CD14-positive monocyte (primary cell): Measurements from ENCODE around the gene GRIN3A. TPM values are rescaled to one million over a fixed set of nuclear protein-coding genes. Genes with fewer than 3 reads are reported as not detected.

Experiments used
- DNase-seq, 3 donors: peaks; one replicate each; pipeline ENCODE4 v3.0.0-alpha.2; 2011 to 2022
- H2AFZ ChIP-seq: 2 replicates; pipeline ENCODE4 v1.6.0; 2012; ENCODE audit warnings: mild to moderate bottlenecking, low read depth, low read length, inconsistent platforms; ENCODE audit not compliant: insufficient read depth, poor library complexity, severe bottlenecking
- H3K27ac ChIP-seq, 2 donors: 1 replicate in 1 of 2; 2 replicates in 1 of 2; pipeline ENCODE4 v1.5.1; 2012 to 2013; ENCODE audit warnings: low read length in 2 of 2, control low read depth in 1 of 2, inconsistent platforms in 1 of 2, low read depth in 1 of 2, mild to moderate bottlenecking in 1 of 2
- H3K27me3 ChIP-seq, 2 donors: one replicate each; pipeline versions ENCODE4 v1.6.0 to v1.6.1; 2011 to 2013; ENCODE audit warnings: low read length in 2 of 2; ENCODE audit not compliant: control insufficient read depth in 2 of 2, insufficient read depth in 2 of 2
- H3K36me3 ChIP-seq, 2 donors: replicated peaks in 1 of 2; 1 replicate in 1 of 2; 2 replicates in 1 of 2; pipeline versions ENCODE4 v1.5.1 to v1.6.1; 2012 to 2013; ENCODE audit warnings: low read length in 2 of 2, control low read depth in 1 of 2, inconsistent platforms in 1 of 2, mild to moderate bottlenecking in 1 of 2; ENCODE audit not compliant: insufficient read depth in 2 of 2, control insufficient read depth in 1 of 2
- H3K4me1 ChIP-seq, 2 donors: 1 replicate in 1 of 2; 2 replicates in 1 of 2; pipeline versions ENCODE4 v1.5.1 to v1.6.1; 2012 to 2013; ENCODE audit warnings: low read length in 2 of 2, control low read depth in 1 of 2, inconsistent platforms in 1 of 2, mild to moderate bottlenecking in 1 of 2, moderate library complexity in 1 of 2; ENCODE audit not compliant: insufficient read depth in 2 of 2, control insufficient read depth in 1 of 2
- H3K4me2 ChIP-seq: replicated peaks from 2 replicates; pipeline ENCODE3; 2012; ENCODE audit warnings: low read length, moderate library complexity, mild to moderate bottlenecking; ENCODE audit not compliant: poor library complexity, severe bottlenecking; ENCODE audit errors: extremely low read depth
- H3K4me3 ChIP-seq, 3 experiments: fragments of 200-600 bp in 1 of 3; sonication (generic) in 1 of 3; replicated peaks in 1 of 3; 1 replicate in 2 of 3; 2 replicates in 1 of 3; pipeline ENCODE4 v1.5.1; 2011 to 2013; ENCODE audit warnings: low read length in 3 of 3, mild to moderate bottlenecking in 3 of 3, control low read depth in 2 of 3, low read depth in 2 of 3, inconsistent platforms in 1 of 3, moderate library complexity in 1 of 3
- H3K79me2 ChIP-seq: 2 replicates; pipeline ENCODE4 v1.6.0; 2012; ENCODE audit warnings: mild to moderate bottlenecking, control low read depth, inconsistent platforms, low read length, moderate library complexity; ENCODE audit not compliant: insufficient read depth
- H3K9ac ChIP-seq: 2 replicates; pipeline ENCODE4 v1.6.0; 2017; ENCODE audit warnings: low read length, mild to moderate bottlenecking; ENCODE audit not compliant: insufficient read depth, poor library complexity, severe bottlenecking
- H3K9me3 ChIP-seq, 2 donors: replicated peaks in 1 of 2; 1 replicate in 1 of 2; 2 replicates in 1 of 2; pipeline versions ENCODE4 v1.5.1 to v1.6.1; 2012 to 2013; ENCODE audit warnings: low read length in 2 of 2, control low read depth in 1 of 2; ENCODE audit not compliant: control insufficient read depth in 1 of 2, insufficient read depth in 1 of 2
- H4K20me1 ChIP-seq: 2 replicates; pipeline ENCODE4 v1.6.0; 2012; ENCODE audit warnings: mild to moderate bottlenecking, low read length, control low read depth, moderate library complexity; ENCODE audit not compliant: insufficient read depth
- H3K27ac Mint-ChIP-seq, 7 donors: one replicate each; pipeline ENCODE4 v1.8.0; 2020; ENCODE audit warnings: mild to moderate bottlenecking in 7 of 7, mixed read lengths in 7 of 7, moderate library complexity in 6 of 7, inconsistent platforms in 2 of 7
- H3K27me3 Mint-ChIP-seq, 3 donors: one replicate each; pipeline ENCODE4 v1.8.0; 2021 to 2022; ENCODE audit warnings: low read depth in 3 of 3, mild to moderate bottlenecking in 3 of 3, mixed read lengths in 3 of 3, moderate library complexity in 3 of 3, inconsistent platforms in 1 of 3
- H3K36me3 Mint-ChIP-seq, 2 donors: one replicate each; pipeline ENCODE4 v1.8.0; 2020; ENCODE audit warnings: mixed read lengths in 2 of 2, inconsistent platforms in 1 of 2, mild to moderate bottlenecking in 1 of 2
- H3K4me1 Mint-ChIP-seq: one replicate; pipeline ENCODE4 v1.8.0; 2020; ENCODE audit warnings: mild to moderate bottlenecking, mixed read lengths
- H3K4me3 Mint-ChIP-seq, 2 donors: one replicate each; pipeline ENCODE4 v1.8.0; 2020; ENCODE audit warnings: mild to moderate bottlenecking in 2 of 2, mixed read lengths in 2 of 2, moderate library complexity in 1 of 2
- H3K9me3 Mint-ChIP-seq, 7 donors: one replicate each; pipeline ENCODE4 v1.8.0; 2020 to 2022; ENCODE audit warnings: mixed read lengths in 7 of 7, mild to moderate bottlenecking in 6 of 7, moderate library complexity in 6 of 7, inconsistent platforms in 2 of 7
- WGBS: methylation state at CpG from one replicate; pipeline ENCODE4 v1.1.5; 2013; ENCODE audit warnings: missing lambda C conversion rate; ENCODE audit not compliant: insufficient coverage; 5-methylcytosine and 5-hydroxymethylcytosine counted together
- intact Hi-C, 2 donors: fragments of 100-400 bp; cut with micrococcal nuclease; formaldehyde crosslinking; loops; one replicate each; pipeline versions ENCODE4 v1.15.0 to v1.15.1; 2023
- polyA plus RNA-seq, 3 donors: library from polyadenylated mRNA; depleted of rRNA in 1 of 3; unstranded in 2 of 3; stranded (reverse) in 1 of 3; fragments of 300-500 nt in 2 of 3; fragments of >200 nt in 1 of 3; fragmentation: Illumina TruSeq in 2 of 3; gene quantifications; 1 replicate in 2 of 3; 2 replicates in 1 of 3; pipeline ENCODE4 v1.2.3, GENCODE V29; 2012 to 2021
- TF ChIP-seq, protein P1 (sequence below): fragments of 200-600 bp; IDR thresholded peaks from one replicate; pipeline ENCODE4 v1.8.0; 2022; ENCODE audit warnings: antibody characterized with exemption, mild to moderate bottlenecking

Gene GRIN3A
- polyA plus RNA-seq, 3 donors, result 0.11 to 0.39 (median 0.16) TPM

DNA sequence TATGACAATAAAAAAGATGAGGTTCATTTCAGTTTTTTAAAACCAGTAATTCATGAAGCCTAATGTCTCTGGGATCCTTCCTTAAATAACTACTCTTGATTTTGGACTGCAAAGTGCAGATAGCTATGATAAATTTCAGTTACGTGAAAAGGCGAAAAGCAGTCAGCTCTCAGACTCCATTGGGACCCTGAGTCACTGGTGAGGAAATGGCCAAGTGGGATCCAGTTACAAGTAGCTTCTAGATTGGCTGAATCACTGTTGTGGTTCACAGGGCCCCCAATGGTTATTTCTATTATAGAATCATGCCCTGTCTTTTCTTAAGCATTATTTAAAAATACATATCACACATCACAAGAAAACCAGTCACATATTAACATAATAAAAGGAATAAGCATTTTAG, 112.6 kb downstream of the GRIN3A start:
- no peaks in the 10 kb centered on the region for H3K36me3 Mint-ChIP-seq
- intact Hi-C loops, result no loop called here
- no peaks in the 10 kb centered on the region for H3K27me3 ChIP-seq
- peaks cover 0 to 2% (median 0%) of the 10 kb centered on the region in 3 donors for H3K27me3 Mint-ChIP-seq
- DNase-seq, result peak; percentile 6 to 31 (median 18)
- peak overlapping the region; percentile 55 to 88 (median 69) for H3K27ac Mint-ChIP-seq
- WGBS, result no CpG with 5 or more reads among the region's 2 CpGs
- peaks cover 31 to 45% of the 10 kb centered on the region in 2 donors for H3K4me1 ChIP-seq
- no peaks in the 10 kb centered on the region for H3K36me3 ChIP-seq
- H3K4me3 Mint-ChIP-seq, result no peak overlapping the region
- TF ChIP-seq, protein P1, sequence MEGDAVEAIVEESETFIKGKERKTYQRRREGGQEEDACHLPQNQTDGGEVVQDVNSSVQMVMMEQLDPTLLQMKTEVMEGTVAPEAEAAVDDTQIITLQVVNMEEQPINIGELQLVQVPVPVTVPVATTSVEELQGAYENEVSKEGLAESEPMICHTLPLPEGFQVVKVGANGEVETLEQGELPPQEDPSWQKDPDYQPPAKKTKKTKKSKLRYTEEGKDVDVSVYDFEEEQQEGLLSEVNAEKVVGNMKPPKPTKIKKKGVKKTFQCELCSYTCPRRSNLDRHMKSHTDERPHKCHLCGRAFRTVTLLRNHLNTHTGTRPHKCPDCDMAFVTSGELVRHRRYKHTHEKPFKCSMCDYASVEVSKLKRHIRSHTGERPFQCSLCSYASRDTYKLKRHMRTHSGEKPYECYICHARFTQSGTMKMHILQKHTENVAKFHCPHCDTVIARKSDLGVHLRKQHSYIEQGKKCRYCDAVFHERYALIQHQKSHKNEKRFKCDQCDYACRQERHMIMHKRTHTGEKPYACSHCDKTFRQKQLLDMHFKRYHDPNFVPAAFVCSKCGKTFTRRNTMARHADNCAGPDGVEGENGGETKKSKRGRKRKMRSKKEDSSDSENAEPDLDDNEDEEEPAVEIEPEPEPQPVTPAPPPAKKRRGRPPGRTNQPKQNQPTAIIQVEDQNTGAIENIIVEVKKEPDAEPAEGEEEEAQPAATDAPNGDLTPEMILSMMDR, result no peak
- peak overlapping the region in 1 of 3 experiments; percentile 46 for H3K4me3 ChIP-seq
- H2AFZ ChIP-seq, result no peak overlapping the region
- H3K9me3 ChIP-seq, result no peaks in the 10 kb centered on the region
- H3K9me3 Mint-ChIP-seq, result no peaks in the 10 kb centered on the region
- H3K4me1 Mint-ChIP-seq, result peaks cover 45% of the 10 kb centered on the region
- H3K4me2 ChIP-seq, result peak overlapping the region; percentile 40
- H3K79me2 ChIP-seq, result no peaks in the 10 kb centered on the region
- H3K9ac ChIP-seq, result no peak overlapping the region
- H3K27ac ChIP-seq, result peak overlapping the region in 1 of 2 donors; percentile 75
- no peaks in the 10 kb centered on the region for H4K20me1 ChIP-seq

DNA sequence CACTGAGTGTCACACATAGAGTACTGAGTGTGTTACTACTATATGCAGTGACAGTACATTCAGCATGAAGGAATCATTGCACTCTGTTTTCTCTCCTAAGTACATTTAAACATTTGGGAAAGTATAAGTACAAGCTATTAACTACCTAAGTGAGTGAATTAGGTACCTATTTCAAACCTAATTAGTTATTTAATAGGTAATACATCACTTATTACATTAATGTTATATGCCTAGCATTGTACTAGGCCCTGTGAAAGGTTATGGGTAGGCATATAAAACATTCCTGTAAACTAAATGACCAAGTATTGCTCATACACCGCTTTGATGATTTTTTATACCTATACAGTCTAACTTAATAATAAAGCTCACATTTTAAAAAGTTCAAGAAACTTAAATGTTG, 118.0 kb downstream of the GRIN3A start:
- H3K9ac ChIP-seq, result no peak overlapping the region
- H3K9me3 Mint-ChIP-seq, result peaks cover 0 to 7% (median 4%) of the 10 kb centered on the region in 7 donors
- no peak for DNase-seq
- H3K4me2 ChIP-seq, result no peak overlapping the region
- no peaks in the 10 kb centered on the region for H3K79me2 ChIP-seq
- no peaks in the 10 kb centered on the region for H3K36me3 ChIP-seq
- peaks cover 7% of the 10 kb centered on the region for H3K4me1 Mint-ChIP-seq
- TF ChIP-seq, protein P1, result no peak
- no peaks in the 10 kb centered on the region for H3K36me3 Mint-ChIP-seq
- H2AFZ ChIP-seq, result no peak overlapping the region
- H3K4me1 ChIP-seq, result peaks cover 1 to 4% of the 10 kb centered on the region in 2 donors
- peaks cover 0 to 2% (median under 1%) of the 10 kb centered on the region in 3 donors for H3K27me3 Mint-ChIP-seq
- intact Hi-C loops, result no loop called here
- H3K27ac ChIP-seq, result no peak overlapping the region
- H3K9me3 ChIP-seq, result no peaks in the 10 kb centered on the region
- no peaks in the 10 kb centered on the region for H4K20me1 ChIP-seq
- H3K27ac Mint-ChIP-seq, result no peak overlapping the region
- WGBS, result no CpG with 5 or more reads among the region's 1 CpG
- no peak overlapping the region for H3K4me3 Mint-ChIP-seq
- H3K27me3 ChIP-seq, result no peaks in the 10 kb centered on the region
- H3K4me3 ChIP-seq, result no peak overlapping the region
